Ectodermal cell (in vitro differentiated cells): ENCODE measurements around the gene ALDH1L1.

Experiments
- H3K27ac ChIP-seq: 2 replicates; pipeline ENCODE4 v1.7.0; 2013; ENCODE audit warnings: mild to moderate bottlenecking, low read depth, low read length; ENCODE audit not compliant: insufficient read depth, poor library complexity, severe bottlenecking
- H3K27me3 ChIP-seq: 2 replicates; pipeline ENCODE4 v1.7.0; 2013; ENCODE audit warnings: mild to moderate bottlenecking, low read length; ENCODE audit not compliant: insufficient read depth, control insufficient read depth, poor library complexity, severe bottlenecking
- H3K36me3 ChIP-seq: one replicate; pipeline ENCODE4 v1.7.0; 2013; ENCODE audit warnings: low read length; ENCODE audit not compliant: control insufficient read depth, insufficient read depth
- H3K4me1 ChIP-seq: one replicate; pipeline ENCODE4 v1.7.0; 2013; ENCODE audit warnings: low read length; ENCODE audit not compliant: control insufficient read depth, insufficient read depth
- H3K4me3 ChIP-seq: 2 replicates; pipeline ENCODE4 v1.7.0; 2013; ENCODE audit warnings: low read depth, low read length, control low read depth; ENCODE audit not compliant: insufficient read depth
- H3K9me3 ChIP-seq: 2 replicates; pipeline ENCODE4 v1.7.0; 2013; ENCODE audit warnings: mild to moderate bottlenecking, low read length, moderate library complexity; ENCODE audit not compliant: control insufficient read depth
- WGBS, 2 experiments: methylation state at CpG; one replicate each; pipeline ENCODE4 v1.1.7; 2013; ENCODE audit warnings: missing lambda C conversion rate in 2 of 2; 5-methylcytosine and 5-hydroxymethylcytosine counted together

The ALDH1L1 gene

DNA sequence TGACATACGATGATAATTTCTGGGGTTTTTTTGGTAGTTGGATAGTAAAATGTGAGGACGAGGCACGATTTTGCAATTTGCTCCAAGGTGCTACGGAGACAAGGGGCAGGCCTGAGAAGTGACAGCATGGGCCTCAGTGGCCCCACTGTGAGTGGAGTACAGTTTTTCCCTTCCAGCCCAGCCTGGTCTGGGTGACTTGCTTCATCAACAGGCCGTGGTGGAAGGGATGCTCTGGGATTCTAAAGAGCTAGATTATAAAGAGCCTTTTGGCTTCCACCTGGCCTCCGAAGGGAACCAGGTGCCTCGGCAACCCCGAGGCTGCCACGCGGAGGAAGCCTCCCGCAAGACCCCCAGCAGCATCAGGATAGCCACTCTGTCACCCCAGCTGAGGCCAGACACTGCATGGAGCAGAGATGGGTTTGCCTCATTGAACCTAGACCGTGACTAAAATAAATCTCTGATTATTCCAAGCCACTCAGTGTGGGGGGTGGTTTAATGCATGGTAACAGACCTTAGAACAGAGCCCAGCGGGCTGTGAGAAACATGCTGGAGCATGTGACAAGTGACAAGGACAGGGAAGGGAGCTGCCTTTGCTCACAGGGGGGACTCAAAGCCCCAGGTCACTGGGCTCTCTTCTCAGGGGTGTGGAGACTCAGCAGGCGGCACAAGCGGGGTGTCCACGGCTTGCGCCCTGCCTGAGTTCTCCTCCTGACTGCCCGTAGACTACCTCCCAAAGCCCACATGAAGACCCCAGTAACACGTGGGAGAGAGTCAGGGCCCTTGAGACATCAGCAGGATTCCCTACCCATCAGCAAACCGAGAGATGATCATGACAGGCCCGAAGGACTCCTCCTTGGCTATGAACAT is 73.8 kb downstream of the ALDH1L1 start:
- no peaks in the 10 kb centered on the region for H3K36me3 ChIP-seq
- no peaks in the 10 kb centered on the region for H3K4me1 ChIP-seq
- H3K4me3 ChIP-seq = no peak overlapping the region
- no peaks in the 10 kb centered on the region for H3K9me3 ChIP-seq
- H3K27ac ChIP-seq = no peak overlapping the region
- H3K27me3 ChIP-seq = no peaks in the 10 kb centered on the region
- WGBS, 2 experiments = 93 to 94% methylated on average over 21 of the region's 21 CpGs

DNA sequence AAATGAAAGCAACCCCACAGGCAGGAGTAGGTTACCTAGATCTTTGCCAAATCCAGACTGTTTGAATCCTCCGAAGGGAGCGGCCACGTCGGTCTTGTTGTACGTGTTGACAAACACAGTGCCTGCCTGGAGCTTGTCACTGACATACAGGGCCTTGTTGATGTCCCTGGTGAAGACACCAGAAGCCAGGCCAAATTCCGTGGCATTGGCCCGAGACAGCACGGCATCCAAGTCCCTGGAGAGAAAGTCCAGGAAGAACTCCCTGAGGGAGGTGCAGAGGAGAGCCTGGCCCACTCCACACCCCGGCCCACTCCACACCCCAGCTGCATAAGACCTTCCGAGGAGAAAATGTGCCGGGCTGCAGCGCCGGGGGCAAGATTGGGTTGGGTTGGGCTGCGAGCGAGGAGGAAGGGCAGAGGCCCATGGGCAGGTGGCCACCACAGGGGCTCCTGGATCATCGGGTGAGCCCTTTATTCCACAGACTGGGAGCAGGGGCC is 74.6 kb downstream of the ALDH1L1 start:
- Histone ChIP-seq H3K36me3 (no peaks in the 10 kb centered on the region), H3K27ac (no peak overlapping the region), H3K4me3 (no peak overlapping the region), H3K9me3 (no peaks in the 10 kb centered on the region), H3K27me3 (no peaks in the 10 kb centered on the region), H3K4me1 (no peaks in the 10 kb centered on the region)
- 92 to 94% methylated on average over 16 of the region's 16 CpGs for WGBS, 2 experiments

- H3K27me3 ChIP-seq = no peaks in the 10 kb centered on the region
- H3K9me3 ChIP-seq = no peaks in the 10 kb centered on the region
- no peaks in the 10 kb centered on the region for H3K36me3 ChIP-seq
- no peaks in the 10 kb centered on the region for H3K4me1 ChIP-seq
- H3K4me3 ChIP-seq = no peak overlapping the region
- 88 to 90% methylated on average over 15 of the region's 15 CpGs for WGBS, 2 experiments
- H3K27ac ChIP-seq = no peak overlapping the region
Measured at GRCh38 chr3:126104742-126105605, 75.4 kb downstream of the ALDH1L1 start.

GRCh38 chr3:126104028-126104635 is 76.3 kb downstream of the ALDH1L1 start:
- no peak overlapping the region for H3K4me3 ChIP-seq
- no peaks in the 10 kb centered on the region for H3K9me3 ChIP-seq
- no peaks in the 10 kb centered on the region for H3K36me3 ChIP-seq
- WGBS, 2 experiments = 91 to 95% methylated on average over 7 of the region's 7 CpGs
- no peaks in the 10 kb centered on the region for H3K4me1 ChIP-seq
- no peak overlapping the region for H3K27ac ChIP-seq
- no peaks in the 10 kb centered on the region for H3K27me3 ChIP-seq

- H3K27me3 ChIP-seq = no peaks in the 10 kb centered on the region
- H3K4me1 ChIP-seq = no peaks in the 10 kb centered on the region
- H3K9me3 ChIP-seq = no peaks in the 10 kb centered on the region
- no peak overlapping the region for H3K4me3 ChIP-seq
- no peaks in the 10 kb centered on the region for H3K36me3 ChIP-seq
- 79 to 81% methylated on average over 22 of the region's 22 CpGs for WGBS, 2 experiments
- no peak overlapping the region for H3K27ac ChIP-seq
Measured at GRCh38 chr3:126103121-126104027, 77.0 kb downstream of the ALDH1L1 start.

DNA sequence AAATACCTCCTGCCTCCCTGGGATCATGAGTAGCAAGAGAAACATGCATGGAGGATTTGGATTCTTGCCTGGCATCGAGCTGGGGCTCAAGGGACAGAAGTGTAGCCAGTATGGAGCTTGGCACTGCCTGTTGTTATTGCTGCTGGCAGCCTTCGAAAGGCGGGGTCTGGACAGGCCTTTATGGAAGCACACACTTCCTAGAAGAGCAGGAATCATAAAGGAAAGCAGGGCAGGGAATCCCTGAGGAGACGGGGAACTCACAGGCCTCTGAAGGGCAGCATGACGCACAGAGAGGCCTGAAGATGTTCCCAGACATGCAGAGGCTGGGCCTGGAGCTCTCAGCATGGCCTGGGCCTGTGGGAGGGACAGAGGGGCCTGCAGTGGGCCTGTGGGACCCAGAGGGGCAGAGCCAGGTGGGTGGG is 77.8 kb downstream of the ALDH1L1 start:
- Histone ChIP-seq H3K27me3 (no peaks in the 10 kb centered on the region), H3K36me3 (no peaks in the 10 kb centered on the region), H3K27ac (no peak overlapping the region), H3K9me3 (no peaks in the 10 kb centered on the region), H3K4me3 (no peak overlapping the region), H3K4me1 (no peaks in the 10 kb centered on the region)
- WGBS, 2 experiments = 74% methylated on average over 5 of the region's 5 CpGs

DNA sequence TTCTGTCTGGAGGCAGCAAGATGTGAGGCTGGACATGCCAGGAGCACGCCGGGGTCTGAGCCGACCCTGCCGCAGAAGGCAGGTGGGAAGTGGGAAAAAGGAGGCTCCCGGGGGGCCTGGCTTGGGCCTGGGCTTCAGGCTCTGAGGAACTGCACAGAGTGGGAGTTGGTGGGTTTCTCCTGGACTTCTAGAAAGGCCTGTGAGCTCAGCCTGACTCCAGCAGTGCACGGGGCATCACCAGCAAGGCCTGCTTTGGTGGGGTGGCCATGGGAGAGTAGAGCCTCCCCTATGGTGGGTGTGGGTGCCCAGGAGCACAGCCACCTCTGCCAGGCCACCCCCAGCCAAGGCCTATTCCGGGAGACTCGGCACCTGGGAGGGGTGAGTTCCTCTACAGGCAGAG is 78.4 kb downstream of the ALDH1L1 start:
- no peak overlapping the region for H3K27ac ChIP-seq
- no peaks in the 10 kb centered on the region for H3K27me3 ChIP-seq
- 81% methylated on average over 8 of the region's 8 CpGs for WGBS, 2 experiments
- no peaks in the 10 kb centered on the region for H3K36me3 ChIP-seq
- H3K4me1 ChIP-seq = no peaks in the 10 kb centered on the region
- H3K4me3 ChIP-seq = no peak overlapping the region
- no peaks in the 10 kb centered on the region for H3K9me3 ChIP-seq

DNA sequence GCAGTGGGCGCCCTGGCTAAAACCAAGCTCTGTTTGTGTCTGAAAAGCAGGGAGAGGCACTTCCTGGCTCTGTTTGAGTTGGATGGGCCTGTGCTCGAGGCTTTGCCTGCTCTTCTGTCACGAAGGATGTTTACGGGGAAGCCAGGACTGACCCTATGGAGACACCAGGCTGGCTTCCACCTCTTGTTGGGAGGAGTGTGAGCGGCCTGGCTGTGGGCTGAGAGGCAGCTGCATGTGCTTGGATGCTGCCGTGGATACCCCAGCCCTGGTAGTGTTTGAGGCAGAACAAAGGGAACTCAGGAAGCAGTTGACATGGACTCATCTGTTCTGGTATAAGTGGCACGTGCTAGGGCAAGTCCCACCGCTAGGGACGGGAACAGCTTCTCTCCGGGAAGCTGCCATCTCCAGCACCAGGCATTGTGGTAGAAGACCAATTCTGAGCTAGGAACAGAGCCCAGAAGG is 78.8 kb downstream of the ALDH1L1 start:
- WGBS, 2 experiments = 90% methylated on average over 10 of the region's 10 CpGs
- H3K27ac ChIP-seq = no peak overlapping the region

GRCh38 chr3:126100634-126101301 is 79.6 kb downstream of the ALDH1L1 start:
- Histone ChIP-seq H3K27ac (no peak overlapping the region), H3K9me3 (no peaks in the 10 kb centered on the region), H3K27me3 (no peaks in the 10 kb centered on the region), H3K36me3 (no peaks in the 10 kb centered on the region), H3K4me3 (no peak overlapping the region), H3K4me1 (no peaks in the 10 kb centered on the region)
- 94 to 95% methylated on average over 18 of the region's 18 CpGs for WGBS, 2 experiments

More for the DNA sequence above, 78.8 kb downstream of the ALDH1L1 start:
- no peaks in the 10 kb centered on the region for H3K27me3 ChIP-seq
- no peaks in the 10 kb centered on the region for H3K36me3 ChIP-seq
- H3K9me3 ChIP-seq = no peaks in the 10 kb centered on the region
- no peaks in the 10 kb centered on the region for H3K4me1 ChIP-seq
- H3K4me3 ChIP-seq = no peak overlapping the region
